GM12864 (cell line): Measurements from ENCODE around the gene PYURF.

Experiments
- DNase-seq: peaks from one replicate; pipeline ENCODE4 v3.0.0-alpha.2; 2011; ENCODE audit warnings: low read depth
- H3K4me3 ChIP-seq: 2 replicates; pipeline ENCODE4 v1.5.1; 2011; ENCODE audit warnings: mild to moderate bottlenecking, low read depth, low read length, control low read depth
- CTCF ChIP-seq: IDR thresholded peaks from 2 replicates; pipeline ENCODE4 v1.5.1; 2011; ENCODE audit warnings: low read depth, mild to moderate bottlenecking, moderate library complexity, low read length, control low read depth, inconsistent platforms; ENCODE audit errors: missing control alignments

PYURF gene

GRCh38 chr4:88477229-88477860, 46.2 kb downstream of the PYURF start:
- no peak for TF ChIP-seq CTCF
- no peak overlapping the region for H3K4me3 ChIP-seq
- DNase-seq = no peak
